ENCODE results near the gene TROAP. TPM values are rescaled to one million over a fixed set of nuclear protein-coding genes. Genes with fewer than 3 reads are reported as not detected.
A peak's percentile ranks its signal among the peaks of the same experiment; 100 is the strongest.

Gene TROAP
- total RNA-seq, 1 donor from 2014 or later = 11.7 TPM

GRCh38 chr12:49294804-49295081 is 28.3 kb upstream of the TROAP start:
- Mint-ChIP-seq H3K36me3 (ENCODE audit: unreplicated experiment) (peaks cover 8% of the 10 kb centered on the region), H3K4me3 (ENCODE audit: unreplicated experiment) (peak overlapping the region; percentile 93), H3K9me3 (ENCODE audit: unreplicated experiment) (peaks cover 26% of the 10 kb centered on the region), H3K4me1 (ENCODE audit: low read depth, unreplicated experiment) (peaks cover 12% of the 10 kb centered on the region), H3K27ac (ENCODE audit: unreplicated experiment) (peak overlapping the region; percentile 99), H3K27me3 (ENCODE audit: unreplicated experiment) (peaks cover 31% of the 10 kb centered on the region)
- no peak for TF ChIP-seq CTCF (IDR thresholded peaks at IDR 0.05; ENCODE audit: partially characterized antibody, unreplicated experiment)
- no peak for DNase-seq

- H3K4me3 Mint-ChIP-seq (ENCODE audit: unreplicated experiment) = peak within 1 kb of the TSS; percentile 93
- peaks cover 31% of the 10 kb centered on the region for H3K27me3 Mint-ChIP-seq (ENCODE audit: unreplicated experiment)
- H3K9me3 Mint-ChIP-seq (ENCODE audit: unreplicated experiment) = peaks cover 26% of the 10 kb centered on the region
- peak within 1 kb of the TSS; percentile 99 for H3K27ac Mint-ChIP-seq (ENCODE audit: unreplicated experiment)
- peaks cover 8% of the 10 kb centered on the region for H3K36me3 Mint-ChIP-seq (ENCODE audit: unreplicated experiment)
- TF ChIP-seq CTCF (IDR thresholded peaks at IDR 0.05; ENCODE audit: partially characterized antibody, unreplicated experiment) = no peak
- peak; percentile 85 for DNase-seq
- H3K4me1 Mint-ChIP-seq (ENCODE audit: low read depth, unreplicated experiment) = peaks cover 12% of the 10 kb centered on the region
Measured at GRCh38 chr12:49295082-49295936, 27.7 kb upstream of the TROAP start, which contains the start of gene PRPH. Gene PRPH, plus strand, starts transcription at chr12:49295147. Its CDS starts 54 bp downstream, at chr12:49295201.

GRCh38 chr12:49296034-49296835 is 26.8 kb upstream of the TROAP start:
- H3K9me3 Mint-ChIP-seq (ENCODE audit: unreplicated experiment) = peaks cover 26% of the 10 kb centered on the region
- peak; percentile 86 for DNase-seq
- H3K27me3 Mint-ChIP-seq (ENCODE audit: unreplicated experiment) = peaks cover 31% of the 10 kb centered on the region
- peaks cover 12% of the 10 kb centered on the region for H3K4me1 Mint-ChIP-seq (ENCODE audit: low read depth, unreplicated experiment)
- H3K36me3 Mint-ChIP-seq (ENCODE audit: unreplicated experiment) = peaks cover 8% of the 10 kb centered on the region
- H3K27ac Mint-ChIP-seq (ENCODE audit: unreplicated experiment) = peak overlapping the region; percentile 87
- H3K4me3 Mint-ChIP-seq (ENCODE audit: unreplicated experiment) = peak overlapping the region; percentile 93
- peak; percentile 98 for TF ChIP-seq CTCF (IDR thresholded peaks at IDR 0.05; ENCODE audit: partially characterized antibody, unreplicated experiment)

- peaks cover 9% of the 10 kb centered on the region for H3K4me1 Mint-ChIP-seq (ENCODE audit: low read depth, unreplicated experiment)
- peak overlapping the region; percentile 93 for H3K4me3 Mint-ChIP-seq (ENCODE audit: unreplicated experiment)
- DNase-seq = peak; percentile 56
- H3K27me3 Mint-ChIP-seq (ENCODE audit: unreplicated experiment) = peaks cover 28% of the 10 kb centered on the region
- peaks cover 22% of the 10 kb centered on the region for H3K9me3 Mint-ChIP-seq (ENCODE audit: unreplicated experiment)
- peaks cover 8% of the 10 kb centered on the region for H3K36me3 Mint-ChIP-seq (ENCODE audit: unreplicated experiment)
- no peak overlapping the region for H3K27ac Mint-ChIP-seq (ENCODE audit: unreplicated experiment)
- peak; percentile 72 for TF ChIP-seq CTCF (IDR thresholded peaks at IDR 0.05; ENCODE audit: partially characterized antibody, unreplicated experiment)
Measured at GRCh38 chr12:49296836-49297694, 26.0 kb upstream of the TROAP start.

All from glutamatergic neuron (in vitro differentiated cells).